Karpas-422 (cell line): ENCODE results near the gene PTPRD. TPM values are rescaled to one million over a fixed set of nuclear protein-coding genes. Genes with fewer than 3 reads are reported as not detected.

Source experiments
- DNase-seq: peaks from one replicate; pipeline ENCODE4 v3.0.0-alpha.2; 2015
- H2AFZ ChIP-seq: fragments of 200-600 bp; sonication (generic); 2 replicates; pipeline ENCODE4 v1.6.1; 2014; ENCODE audit warnings: antibody characterized with exemption, low read length, mixed read lengths
- H3K27ac ChIP-seq: fragments of 200-600 bp; sonication (generic); 2 replicates; pipeline ENCODE4 v1.5.1; 2014; ENCODE audit warnings: mild to moderate bottlenecking, low read length, moderate library complexity
- H3K27me3 ChIP-seq: fragments of 200-600 bp; sonication (generic); 2 replicates; pipeline ENCODE4 v1.6.1; 2014; ENCODE audit warnings: low read length, mixed read lengths
- H3K36me3 ChIP-seq: fragments of 200-600 bp; sonication (generic); 2 replicates; pipeline ENCODE4 v1.6.1; 2014; ENCODE audit warnings: low read length, mixed read lengths; ENCODE audit not compliant: insufficient read depth
- H3K4me1 ChIP-seq: fragments of 200-600 bp; sonication (generic); 2 replicates; pipeline ENCODE4 v1.6.1; 2014; ENCODE audit warnings: mild to moderate bottlenecking, low read length, mixed read lengths
- H3K4me2 ChIP-seq: fragments of 200-600 bp; sonication (generic); 2 replicates; pipeline ENCODE4 v1.6.1; 2014; ENCODE audit warnings: low read length, low read depth, mild to moderate bottlenecking; ENCODE audit not compliant: poor library complexity, severe bottlenecking
- H3K4me3 ChIP-seq: fragments of 200-600 bp; sonication (generic); 2 replicates; pipeline ENCODE4 v1.5.1; 2014; ENCODE audit warnings: mild to moderate bottlenecking, antibody characterized with exemption, low read length, mixed read lengths
- H3K79me2 ChIP-seq: fragments of 200-600 bp; sonication (generic); 2 replicates; pipeline ENCODE4 v1.6.1; 2014; ENCODE audit warnings: mild to moderate bottlenecking, low read length, mixed read lengths
- H3K9ac ChIP-seq: fragments of 200-600 bp; sonication (generic); 2 replicates; pipeline ENCODE4 v1.6.0; 2014; ENCODE audit warnings: low read length
- H3K9me2 ChIP-seq: fragments of 200-600 bp; sonication (generic), shearing (Covaris generic); replicated peaks from 2 replicates; pipeline ENCODE4 v1.6.0; 2014; ENCODE audit warnings: mild to moderate bottlenecking, low read length, moderate library complexity; ENCODE audit not compliant: insufficient read depth
- H3K9me3 ChIP-seq: fragments of 300-700, 200-600 bp; sonication (generic); 2 replicates; pipeline ENCODE4 v1.6.1; 2014; ENCODE audit warnings: low read length, mixed read lengths
- H4K20me1 ChIP-seq: fragments of 200-600 bp; sonication (generic); 2 replicates; pipeline ENCODE4 v1.6.1; 2014; ENCODE audit warnings: mild to moderate bottlenecking, antibody characterized with exemption, low read length, low read depth; ENCODE audit not compliant: insufficient read depth
- total RNA-seq: library from RNA; depleted of rRNA; stranded (reverse); fragments of >200 nt; shearing (Covaris generic); gene quantifications from 2 replicates; pipeline ENCODE4 v1.2.3, GENCODE V29; 2014; ENCODE audit warnings: low replicate concordance

Gene PTPRD
- total RNA-seq, 1 experiment from 2014 or later, result 0.63 TPM

- no peak for DNase-seq
- Histone ChIP-seq H3K4me1 (no peaks in the 10 kb centered on the region), H3K9ac (no peak overlapping the region), H3K27me3 (no peaks in the 10 kb centered on the region), H2AFZ (no peak overlapping the region), H3K27ac (no peak overlapping the region), H3K36me3 (no peaks in the 10 kb centered on the region), H3K9me2 (no peaks in the 10 kb centered on the region), H3K4me2 (no peak overlapping the region), H3K4me3 (no peak overlapping the region), H3K79me2 (no peaks in the 10 kb centered on the region), H4K20me1 (no peaks in the 10 kb centered on the region), H3K9me3 (peaks cover 11% of the 10 kb centered on the region)
These were observed 642.3 kb downstream of the PTPRD start for GRCh38 chr9:9970514-9970913.

DNA sequence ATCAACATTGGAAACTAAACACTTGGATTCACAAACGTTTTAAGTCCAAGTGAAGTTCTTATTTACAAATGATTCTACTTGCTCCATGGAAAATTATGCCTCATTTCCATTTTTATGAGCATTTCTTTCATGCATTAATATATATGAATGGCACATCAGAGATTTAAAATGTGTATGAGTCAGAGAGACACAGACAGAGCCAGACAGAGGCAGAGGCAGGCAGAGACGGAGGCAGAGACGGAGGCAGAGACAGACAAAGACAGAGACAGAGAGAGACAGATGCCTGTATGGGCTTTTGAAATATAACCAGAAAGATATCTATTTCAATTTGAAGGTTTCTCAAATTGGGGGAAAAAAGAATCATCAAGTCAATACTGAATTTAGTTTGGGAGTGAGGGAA lies 649.0 kb downstream of the PTPRD start:
- H3K27me3 ChIP-seq, result no peaks in the 10 kb centered on the region
- no peaks in the 10 kb centered on the region for H3K4me1 ChIP-seq
- no peak overlapping the region for H2AFZ ChIP-seq
- no peak overlapping the region for H3K4me3 ChIP-seq
- no peak for DNase-seq
- H3K9me3 ChIP-seq, result peaks cover 30% of the 10 kb centered on the region
- H3K4me2 ChIP-seq, result no peak overlapping the region
- no peaks in the 10 kb centered on the region for H3K36me3 ChIP-seq
- H3K27ac ChIP-seq, result no peak overlapping the region
- no peak overlapping the region for H3K9ac ChIP-seq
- H3K79me2 ChIP-seq, result no peaks in the 10 kb centered on the region
- H3K9me2 ChIP-seq, result no peaks in the 10 kb centered on the region; the same call in 1 of the 2 replicates
- H4K20me1 ChIP-seq, result no peaks in the 10 kb centered on the region

DNA sequence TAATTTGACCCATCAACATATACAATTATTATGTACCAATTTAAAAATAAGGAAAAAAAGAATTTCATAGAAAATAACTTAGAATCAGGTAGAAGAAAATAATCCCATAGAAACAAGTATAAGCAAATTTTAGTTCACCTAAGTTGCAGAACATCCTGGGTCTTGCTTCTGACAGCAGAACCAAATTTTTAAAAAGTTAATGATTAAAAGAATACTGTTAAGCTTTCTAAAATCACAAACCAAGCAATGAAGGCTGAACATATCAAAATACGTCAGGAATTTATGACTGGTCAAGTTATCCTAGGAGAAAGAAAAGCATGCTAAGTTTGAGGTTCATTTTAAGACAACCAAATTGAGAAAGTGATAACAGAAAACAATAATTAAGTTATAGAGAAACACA lies 650.9 kb downstream of the PTPRD start:
- Histone ChIP-seq H3K4me1 (no peaks in the 10 kb centered on the region), H3K27ac (no peak overlapping the region), H3K9me3 (peaks cover 19% of the 10 kb centered on the region; the same call in 1 of the 2 replicates), H3K9me2 (no peaks in the 10 kb centered on the region; the same call in 1 of the 2 replicates), H3K27me3 (no peaks in the 10 kb centered on the region), H3K4me2 (no peak overlapping the region), H2AFZ (no peak overlapping the region), H3K4me3 (no peak overlapping the region), H3K79me2 (no peaks in the 10 kb centered on the region), H4K20me1 (no peaks in the 10 kb centered on the region), H3K36me3 (no peaks in the 10 kb centered on the region), H3K9ac (no peak overlapping the region)
- no peak for DNase-seq

- DNase-seq, result no peak
- no peaks in the 10 kb centered on the region for H3K79me2 ChIP-seq
- H3K9me2 ChIP-seq, result no peaks in the 10 kb centered on the region; the same call in 1 of the 2 replicates
- no peaks in the 10 kb centered on the region for H3K27me3 ChIP-seq
- no peak overlapping the region for H3K27ac ChIP-seq
- no peak overlapping the region for H3K4me3 ChIP-seq
- H3K9me3 ChIP-seq, result peaks cover 23% of the 10 kb centered on the region
- H3K36me3 ChIP-seq, result no peaks in the 10 kb centered on the region
- H3K4me2 ChIP-seq, result no peak overlapping the region
- H4K20me1 ChIP-seq, result no peaks in the 10 kb centered on the region
- H2AFZ ChIP-seq, result no peak overlapping the region
- H3K9ac ChIP-seq, result no peak overlapping the region
- H3K4me1 ChIP-seq, result no peaks in the 10 kb centered on the region
These were observed 651.3 kb downstream of the PTPRD start for GRCh38 chr9:9961487-9961886.

DNA sequence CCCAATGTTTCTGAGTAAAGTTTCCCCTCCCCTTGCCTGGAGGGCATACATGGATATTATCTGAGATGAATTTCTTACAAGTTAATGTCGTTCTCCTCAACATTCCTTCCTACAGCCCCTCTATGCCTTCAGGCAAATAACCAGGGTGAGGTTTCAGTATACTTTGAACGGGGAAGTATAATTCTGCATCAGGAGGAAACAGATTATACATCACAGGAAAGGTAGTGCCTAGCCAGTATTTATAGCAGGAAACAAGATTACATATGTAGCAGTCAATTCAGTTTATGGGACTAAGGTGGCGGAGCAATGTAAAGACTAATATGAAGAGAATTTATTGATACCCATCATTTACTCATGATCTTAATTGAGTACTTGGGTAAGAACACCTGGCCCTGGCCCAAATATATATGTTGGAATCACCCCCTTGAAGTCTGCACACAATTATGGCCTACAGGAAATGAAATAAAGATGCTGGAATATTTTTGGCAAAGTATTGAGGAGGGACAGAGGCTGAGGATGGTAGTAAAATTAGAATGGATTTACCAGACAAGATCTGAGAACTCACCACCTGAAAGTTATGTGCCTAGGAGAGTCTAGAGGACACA lies 661.1 kb downstream of the PTPRD start:
- H3K4me3 ChIP-seq, result no peak overlapping the region
- H3K9me2 ChIP-seq, result no peaks in the 10 kb centered on the region
- H3K27me3 ChIP-seq, result no peaks in the 10 kb centered on the region
- DNase-seq, result no peak
- no peak overlapping the region for H2AFZ ChIP-seq
- H3K4me1 ChIP-seq, result no peaks in the 10 kb centered on the region
- H3K79me2 ChIP-seq, result no peaks in the 10 kb centered on the region
- no peak overlapping the region for H3K4me2 ChIP-seq
- peaks cover 13% of the 10 kb centered on the region for H3K9me3 ChIP-seq
- H3K36me3 ChIP-seq, result no peaks in the 10 kb centered on the region
- H3K27ac ChIP-seq, result no peak overlapping the region
- H3K9ac ChIP-seq, result no peak overlapping the region
- H4K20me1 ChIP-seq, result no peaks in the 10 kb centered on the region

DNA sequence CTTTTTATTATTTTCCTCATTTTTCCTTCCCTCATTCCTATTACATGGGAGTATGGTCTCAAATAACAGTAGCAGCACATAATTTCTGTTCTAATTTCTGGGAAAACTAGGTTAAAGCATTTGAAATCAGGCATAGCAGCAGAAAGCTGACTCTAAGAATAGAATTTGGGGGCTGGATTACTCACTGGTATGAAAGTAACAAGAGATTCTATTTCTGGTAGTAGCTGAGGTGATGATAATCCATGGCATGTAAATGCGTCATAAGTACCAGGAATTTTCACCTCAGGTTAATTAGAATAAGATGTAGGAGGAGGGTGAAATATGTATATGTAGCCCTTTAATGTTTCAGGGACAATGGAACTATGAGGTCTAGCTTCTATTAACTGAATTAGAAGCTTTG lies 662.0 kb downstream of the PTPRD start:
- no peaks in the 10 kb centered on the region for H3K4me1 ChIP-seq
- DNase-seq, result no peak
- no peaks in the 10 kb centered on the region for H4K20me1 ChIP-seq
- H3K4me3 ChIP-seq, result no peak overlapping the region
- H3K9me3 ChIP-seq, result peaks cover 11% of the 10 kb centered on the region
- H3K9me2 ChIP-seq, result 0 out of 2 replicates have a peak, but pooled peaks cover 4% of the 10 kb centered on the region
- H2AFZ ChIP-seq, result no peak overlapping the region
- H3K27me3 ChIP-seq, result no peaks in the 10 kb centered on the region
- H3K79me2 ChIP-seq, result no peaks in the 10 kb centered on the region
- H3K27ac ChIP-seq, result no peak overlapping the region
- no peak overlapping the region for H3K4me2 ChIP-seq
- no peaks in the 10 kb centered on the region for H3K36me3 ChIP-seq
- H3K9ac ChIP-seq, result no peak overlapping the region

- 0 out of 2 replicates have a peak, but pooled peaks cover 4% of the 10 kb centered on the region for H3K9me2 ChIP-seq
- DNase-seq, result no peak
- no peak overlapping the region for H3K4me3 ChIP-seq
- no peak overlapping the region for H3K9ac ChIP-seq
- H3K36me3 ChIP-seq, result no peaks in the 10 kb centered on the region
- no peaks in the 10 kb centered on the region for H3K79me2 ChIP-seq
- no peak overlapping the region for H3K4me2 ChIP-seq
- H2AFZ ChIP-seq, result no peak overlapping the region
- H3K4me1 ChIP-seq, result no peaks in the 10 kb centered on the region
- H3K27me3 ChIP-seq, result no peaks in the 10 kb centered on the region
- peaks cover 11% of the 10 kb centered on the region for H3K9me3 ChIP-seq
- no peak overlapping the region for H3K27ac ChIP-seq
- H4K20me1 ChIP-seq, result no peaks in the 10 kb centered on the region
These were observed 662.8 kb downstream of the PTPRD start for GRCh38 chr9:9949978-9950377.

DNA sequence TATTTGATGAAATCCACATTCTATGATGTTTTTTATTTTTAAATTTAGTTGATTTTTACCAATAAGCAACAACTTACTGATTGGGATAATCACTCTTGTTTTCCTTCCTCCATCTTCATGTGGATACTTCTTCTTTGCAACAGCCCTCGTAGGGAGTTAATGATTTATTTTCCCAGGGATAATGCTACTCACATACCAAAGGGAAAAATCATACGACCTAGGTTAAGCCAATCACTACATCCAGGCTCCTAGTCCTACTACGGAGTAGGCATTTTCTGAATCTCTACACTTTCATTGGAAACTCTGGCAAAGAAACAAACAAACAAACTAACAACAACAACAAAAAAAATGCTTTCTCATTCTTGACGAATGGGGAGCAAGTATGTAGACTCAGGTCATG lies 663.4 kb downstream of the PTPRD start:
- Histone ChIP-seq H3K9me2 (0 out of 2 replicates have a peak, but pooled peaks cover 4% of the 10 kb centered on the region), H3K27me3 (no peaks in the 10 kb centered on the region), H3K27ac (no peak overlapping the region), H3K9me3 (peaks cover 11% of the 10 kb centered on the region), H2AFZ (no peak overlapping the region), H4K20me1 (no peaks in the 10 kb centered on the region), H3K36me3 (no peaks in the 10 kb centered on the region), H3K4me1 (no peaks in the 10 kb centered on the region), H3K9ac (no peak overlapping the region), H3K79me2 (no peaks in the 10 kb centered on the region), H3K4me2 (no peak overlapping the region), H3K4me3 (no peak overlapping the region)
- DNase-seq, result no peak
